ENCODE measurements around the gene OXNAD1. TPM values are rescaled to one million over a fixed set of nuclear protein-coding genes. Genes with fewer than 3 reads are reported as not detected.

Gene OXNAD1
- total RNA-seq, 1 donor from 2014 or later = 6.8 TPM

GRCh38 chr3:16245609-16246008, 19.4 kb upstream of the OXNAD1 start:
- DNase-seq (ENCODE audit: extremely low read depth, low read depth, low spot score) = no peak

- peak; percentile 57 for DNase-seq (ENCODE audit: extremely low read depth, low read depth, low spot score)
Observed at GRCh38 chr3:16247282-16248061, 17.5 kb upstream of the OXNAD1 start.

GRCh38 chr3:16248556-16248955, 16.5 kb upstream of the OXNAD1 start:
- DNase-seq (ENCODE audit: extremely low read depth, low read depth, low spot score) = no peak

GRCh38 chr3:16249336-16249735, 15.7 kb upstream of the OXNAD1 start:
- DNase-seq (ENCODE audit: extremely low read depth, low read depth, low spot score) = no peak

- DNase-seq (ENCODE audit: extremely low read depth, low read depth, low spot score) = no peak
Observed at GRCh38 chr3:16249886-16250285, 15.1 kb upstream of the OXNAD1 start.

- DNase-seq (ENCODE audit: extremely low read depth, low read depth, low spot score) = no peak
Observed at GRCh38 chr3:16251316-16252085, 13.5 kb upstream of the OXNAD1 start.

GRCh38 chr3:16252243-16252978, 12.6 kb upstream of the OXNAD1 start:
- DNase-seq (ENCODE audit: extremely low read depth, low read depth, low spot score) = no peak

- no peak for DNase-seq (ENCODE audit: extremely low read depth, low read depth, low spot score)
Observed at GRCh38 chr3:16252988-16253387, 12.0 kb upstream of the OXNAD1 start.

- no peak for DNase-seq (ENCODE audit: extremely low read depth, low read depth, low spot score)
Observed at GRCh38 chr3:16253601-16254000, 11.4 kb upstream of the OXNAD1 start.

GRCh38 chr3:16254916-16255315, 10.1 kb upstream of the OXNAD1 start:
- no peak for DNase-seq (ENCODE audit: extremely low read depth, low read depth, low spot score)

- DNase-seq (ENCODE audit: extremely low read depth, low read depth, low spot score) = no peak
Observed at GRCh38 chr3:16255326-16255725, 9.7 kb upstream of the OXNAD1 start.

GRCh38 chr3:16255726-16256125, 9.3 kb upstream of the OXNAD1 start:
- no peak for DNase-seq (ENCODE audit: extremely low read depth, low read depth, low spot score)

GRCh38 chr3:16257309-16257708, 7.7 kb upstream of the OXNAD1 start:
- no peak for DNase-seq (ENCODE audit: extremely low read depth, low read depth, low spot score)

GRCh38 chr3:16258177-16258576, 6.8 kb upstream of the OXNAD1 start:
- DNase-seq (ENCODE audit: extremely low read depth, low read depth, low spot score) = no peak

- no peak for DNase-seq (ENCODE audit: extremely low read depth, low read depth, low spot score)
Observed at GRCh38 chr3:16258866-16259265, 6.1 kb upstream of the OXNAD1 start.

- no peak for DNase-seq (ENCODE audit: extremely low read depth, low read depth, low spot score)
Observed at GRCh38 chr3:16260046-16260445, 5.0 kb upstream of the OXNAD1 start.

- no peak for DNase-seq (ENCODE audit: extremely low read depth, low read depth, low spot score)
Observed at GRCh38 chr3:16262174-16262573, 2.8 kb upstream of the OXNAD1 start.

GRCh38 chr3:16264174-16264707, 771 bp upstream of the OXNAD1 start:
- DNase-seq (ENCODE audit: extremely low read depth, low read depth, low spot score) = no peak

- no peak for DNase-seq (ENCODE audit: extremely low read depth, low read depth, low spot score)
Observed at GRCh38 chr3:16265455-16265786, 409 bp downstream of the OXNAD1 start.

GRCh38 chr3:16266714-16267113, 1.7 kb downstream of the OXNAD1 start:
- no peak for DNase-seq (ENCODE audit: extremely low read depth, low read depth, low spot score)

- no peak for DNase-seq (ENCODE audit: extremely low read depth, low read depth, low spot score)
Observed at GRCh38 chr3:16270855-16271254, 5.8 kb downstream of the OXNAD1 start.
